Measurements from ENCODE around the gene HGFAC.

The HGFAC gene

GRCh38 chr4:3476936-3477749 is 35.4 kb downstream of the HGFAC start:
- DNase-seq, result no peak

DNA sequence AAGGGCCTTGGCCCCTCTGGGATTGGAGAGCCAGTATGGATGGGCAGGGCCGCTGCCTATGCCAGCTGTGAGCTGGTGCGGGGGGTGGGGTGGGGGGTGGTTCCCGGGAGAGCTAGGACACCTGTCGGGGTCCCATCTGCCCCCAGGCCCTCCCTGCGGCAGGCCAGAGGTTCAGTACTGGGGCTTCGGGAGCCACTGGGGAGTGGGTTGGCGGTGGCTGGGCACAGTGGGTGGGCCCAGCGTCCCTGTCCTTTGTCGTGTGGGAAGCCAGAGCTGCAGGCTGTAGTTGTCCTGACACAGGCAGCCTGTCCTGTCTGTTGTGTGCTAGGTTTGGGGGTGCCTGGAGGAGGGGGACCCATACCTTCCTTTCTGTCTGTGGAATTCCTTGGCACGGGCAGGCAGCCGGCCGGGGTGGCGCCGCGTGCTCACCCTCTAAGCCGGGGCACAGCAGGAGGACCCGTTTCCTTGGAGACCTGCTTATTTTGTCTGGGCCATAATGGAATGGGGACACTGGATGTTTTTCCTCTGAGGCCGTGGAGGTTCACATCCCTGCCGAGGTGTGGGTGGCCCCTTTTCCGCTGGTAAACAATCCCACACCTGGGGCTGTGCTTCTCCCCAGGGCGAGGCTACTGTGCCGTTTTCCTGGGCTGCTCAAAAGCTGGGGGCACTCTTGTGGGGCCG is 36.1 kb downstream of the HGFAC start:
- no peak for DNase-seq

DNA sequence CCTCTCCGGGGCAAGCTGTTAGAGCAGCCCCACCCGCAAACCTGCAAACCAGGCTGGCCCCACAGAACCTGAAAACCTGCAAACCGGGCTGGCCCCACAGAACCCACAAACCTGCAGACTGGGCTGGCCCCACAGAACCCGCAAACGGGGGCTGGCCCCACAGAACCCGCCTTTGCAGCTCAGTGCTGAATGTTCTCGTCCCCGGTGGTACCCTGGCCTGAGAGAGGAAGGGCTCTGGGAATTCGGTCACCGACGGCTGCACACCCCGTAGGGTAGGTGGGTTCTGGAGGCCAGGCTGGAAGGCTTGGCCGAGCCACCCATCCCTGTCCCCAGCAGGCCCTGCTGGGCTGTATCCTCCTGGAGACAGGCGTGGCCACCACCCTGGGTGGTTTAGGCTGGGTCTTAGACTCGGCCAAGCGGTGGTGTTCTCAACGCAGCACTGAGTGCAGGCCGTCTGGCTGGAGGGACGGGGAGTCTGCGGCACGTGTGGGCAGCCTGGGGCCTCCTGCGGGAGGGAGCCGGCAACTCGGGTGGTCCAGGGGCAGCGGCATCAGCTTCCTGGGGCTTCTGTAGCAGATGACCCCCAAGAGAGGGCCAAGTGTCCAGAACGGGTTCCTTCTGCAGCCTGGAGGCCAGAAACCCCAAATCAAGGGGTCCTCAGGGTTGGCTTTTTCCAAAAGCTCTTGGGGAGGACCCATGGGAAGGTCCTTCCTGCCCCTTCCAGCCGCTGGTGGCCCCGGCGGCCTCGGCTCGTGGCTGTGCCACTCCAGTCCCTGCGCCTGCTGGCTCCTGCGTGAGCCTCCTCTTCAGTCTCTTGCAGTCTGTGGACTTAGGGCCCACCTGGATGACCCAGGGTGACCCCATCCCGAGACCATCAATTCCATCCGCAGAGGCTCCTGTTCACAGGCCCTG is 36.9 kb downstream of the HGFAC start:
- no peak for DNase-seq

GRCh38 chr4:3479358-3480101 is 37.8 kb downstream of the HGFAC start:
- no peak for DNase-seq

GRCh38 chr4:3480528-3481112 is 38.9 kb downstream of the HGFAC start:
- DNase-seq, result peak; percentile 30 to 70 (median 64)

DNA sequence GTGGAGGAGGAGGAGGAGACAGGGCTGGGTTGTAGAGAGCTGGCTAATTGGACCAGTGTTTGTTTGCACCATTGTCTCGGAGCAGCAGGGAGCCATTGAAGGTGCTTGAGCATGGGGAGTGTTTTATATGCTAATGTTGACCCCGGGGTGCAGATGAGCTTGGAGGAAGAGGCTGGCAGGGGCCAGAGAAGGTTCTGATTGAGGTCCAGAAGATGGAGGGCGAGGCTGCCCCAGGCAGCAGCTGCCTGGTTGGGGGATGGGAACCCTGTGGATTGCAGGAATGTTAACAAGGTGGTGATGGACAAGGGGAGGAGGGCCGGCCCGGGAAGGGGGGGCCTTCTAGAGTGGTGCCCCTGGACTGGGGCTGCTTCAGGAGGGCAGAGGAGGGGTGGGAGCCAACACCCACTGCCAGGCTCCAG is 39.4 kb downstream of the HGFAC start:
- no peak for DNase-seq

GRCh38 chr4:3481783-3482393 is 40.1 kb downstream of the HGFAC start:
- no peak for DNase-seq

DNA sequence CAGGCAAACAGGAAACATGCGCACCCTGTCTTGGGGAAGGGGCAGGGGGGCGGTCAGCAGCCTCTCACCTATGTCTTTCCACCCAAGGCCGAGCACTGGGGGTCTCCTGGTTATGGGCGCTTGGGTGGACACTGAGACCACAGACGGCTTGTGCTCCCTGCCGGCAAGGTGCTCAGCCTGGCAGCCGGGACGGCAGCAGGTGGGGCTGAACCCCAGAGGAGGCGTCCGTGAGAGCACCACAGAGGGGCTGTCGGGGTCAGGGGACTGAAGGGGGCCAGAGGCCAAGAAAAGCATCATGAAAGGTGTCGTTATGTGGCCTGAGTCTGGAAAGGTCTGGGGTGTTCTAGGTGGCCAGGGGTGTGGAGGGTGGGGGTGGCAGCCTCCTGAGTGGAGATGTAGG is 40.9 kb downstream of the HGFAC start:
- DNase-seq, result no peak

GRCh38 chr4:3483471-3483921 is 41.7 kb downstream of the HGFAC start:
- DNase-seq, result no peak

GRCh38 chr4:3484057-3484973 is 42.5 kb downstream of the HGFAC start:
- no peak for DNase-seq

- no peak for DNase-seq
Measured at GRCh38 chr4:3485011-3485791, 43.4 kb downstream of the HGFAC start.

GRCh38 chr4:3485886-3486540 is 44.2 kb downstream of the HGFAC start:
- DNase-seq, result no peak

- no peak for DNase-seq
Measured at GRCh38 chr4:3486541-3487540, 45.1 kb downstream of the HGFAC start.

DNA sequence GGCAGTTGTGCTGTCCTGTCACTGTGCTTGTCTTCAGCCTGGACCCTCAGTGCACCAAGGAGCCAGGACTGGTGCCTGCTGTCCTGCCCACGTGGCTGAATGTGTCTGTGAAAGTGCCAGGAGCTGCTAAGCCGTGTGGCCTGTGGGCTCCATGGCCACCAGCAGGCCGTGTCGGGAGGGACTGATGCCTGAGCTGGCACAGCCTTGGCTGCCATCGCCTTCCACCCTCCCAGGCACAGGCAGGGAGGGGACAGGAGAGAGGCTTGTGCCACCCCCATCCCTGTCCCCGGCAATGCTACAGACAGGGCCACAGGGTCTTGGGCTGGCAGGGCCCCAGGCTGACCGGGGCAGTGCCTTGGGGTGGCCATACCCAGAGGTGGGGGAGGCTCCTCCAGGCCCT is 46.1 kb downstream of the HGFAC start:
- DNase-seq, result no peak

DNA sequence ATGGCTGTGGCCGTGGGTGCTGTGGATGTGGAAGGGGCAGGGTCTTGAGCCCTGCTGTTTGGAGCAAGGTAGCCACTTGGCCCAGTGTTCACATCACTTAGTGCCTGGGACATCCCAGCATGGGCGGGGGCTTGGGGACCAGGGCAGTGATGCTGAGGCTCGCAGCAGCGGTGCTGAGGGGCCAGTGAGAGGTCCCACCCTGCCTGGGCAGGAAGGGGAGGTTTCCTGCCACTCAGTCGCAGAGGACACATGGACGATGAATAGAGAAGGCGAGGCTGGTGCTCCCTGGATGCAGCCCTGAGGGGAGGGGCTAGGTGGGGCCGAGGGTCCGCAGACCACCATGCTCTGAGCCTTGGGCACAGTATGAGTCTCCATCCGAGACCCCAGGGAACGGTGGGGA is 47.1 kb downstream of the HGFAC start:
- DNase-seq, result no peak

- DNase-seq, result no peak
Measured at GRCh38 chr4:3489451-3489962, 47.7 kb downstream of the HGFAC start.

- DNase-seq, result no peak
Measured at GRCh38 chr4:3491681-3492405, 50.1 kb downstream of the HGFAC start.

Data from activated naive CD4-positive, alpha-beta T cell (primary cell).